ENCODE measurements around the gene NLK.

The NLK gene

GRCh38 chr17:28226563-28227315 lies 184.3 kb downstream of the NLK start:
- H4K20me1 ChIP-seq (ENCODE audit: low read depth, low read length) = no peaks in the 10 kb centered on the region
- H3K79me2 ChIP-seq (ENCODE audit: insufficient read depth, low read length) = no peaks in the 10 kb centered on the region
- no peaks in the 10 kb centered on the region for H3K9me2 ChIP-seq (replicated peaks; ENCODE audit: insufficient read depth, low read length)
- no peak overlapping the region for H2AFZ ChIP-seq (ENCODE audit: low read depth, low read length, severe bottlenecking)
- no peak overlapping the region for H3K27ac ChIP-seq (ENCODE audit: low read depth, low read length)
- no peak overlapping the region for H3K9ac ChIP-seq (ENCODE audit: low read length)
- H3K4me2 ChIP-seq (ENCODE audit: low read depth, low read length, poor library complexity, severe bottlenecking) = no peak overlapping the region
- no peaks in the 10 kb centered on the region for H3K36me3 ChIP-seq (ENCODE audit: low read length)
- no peaks in the 10 kb centered on the region for H3K27me3 ChIP-seq (ENCODE audit: low read length)
- H3K9me3 ChIP-seq (ENCODE audit: insufficient read depth, low read length) = no peaks in the 10 kb centered on the region
- H3K4me3 ChIP-seq (ENCODE audit: insufficient read depth, low read length, poor library complexity, severe bottlenecking) = no peak overlapping the region
- TF ChIP-seq EZH2phosphoT487 (conservative IDR thresholded peaks at IDR 0.05; ENCODE audit: low read length) (no peak), CTCF (IDR thresholded peaks at IDR 0.05; ENCODE audit: insufficient read depth, low read length, poor library complexity, severe bottlenecking) (no peak)
- no peaks in the 10 kb centered on the region for H3F3A ChIP-seq (ENCODE audit: insufficient read depth)

GRCh38 chr17:28227316-28228108 lies 185.0 kb downstream of the NLK start:
- Histone ChIP-seq H3F3A (ENCODE audit: insufficient read depth) (no peaks in the 10 kb centered on the region), H3K9me2 (replicated peaks; ENCODE audit: insufficient read depth, low read length) (no peaks in the 10 kb centered on the region), H3K27ac (ENCODE audit: low read depth, low read length) (no peak overlapping the region), H3K9ac (ENCODE audit: low read length) (no peak overlapping the region), H3K27me3 (ENCODE audit: low read length) (no peaks in the 10 kb centered on the region), H2AFZ (ENCODE audit: low read depth, low read length, severe bottlenecking) (no peak overlapping the region), H3K36me3 (ENCODE audit: low read length) (no peaks in the 10 kb centered on the region), H3K4me2 (ENCODE audit: low read depth, low read length, poor library complexity, severe bottlenecking) (no peak overlapping the region), H3K79me2 (ENCODE audit: insufficient read depth, low read length) (no peaks in the 10 kb centered on the region), H3K4me3 (ENCODE audit: insufficient read depth, low read length, poor library complexity, severe bottlenecking) (no peak overlapping the region), H3K9me3 (ENCODE audit: insufficient read depth, low read length) (no peaks in the 10 kb centered on the region), H4K20me1 (ENCODE audit: low read depth, low read length) (no peaks in the 10 kb centered on the region)
- TF ChIP-seq CTCF (IDR thresholded peaks at IDR 0.05; ENCODE audit: insufficient read depth, low read length, poor library complexity, severe bottlenecking) (no peak), EZH2phosphoT487 (conservative IDR thresholded peaks at IDR 0.05; ENCODE audit: low read length) (no peak)

- no peak overlapping the region for H2AFZ ChIP-seq (ENCODE audit: low read depth, low read length, severe bottlenecking)
- no peak for TF ChIP-seq EZH2phosphoT487 (conservative IDR thresholded peaks at IDR 0.05; ENCODE audit: low read length)
- TF ChIP-seq CTCF (IDR thresholded peaks at IDR 0.05; ENCODE audit: insufficient read depth, low read length, poor library complexity, severe bottlenecking) = no peak
These were observed 185.8 kb downstream of the NLK start for GRCh38 chr17:28228109-28228840.

More at GRCh38 chr17:28228109-28228840, 185.8 kb downstream of the NLK start:
- H3F3A ChIP-seq (ENCODE audit: insufficient read depth) = no peaks in the 10 kb centered on the region
- H3K79me2 ChIP-seq (ENCODE audit: insufficient read depth, low read length) = no peaks in the 10 kb centered on the region
- no peaks in the 10 kb centered on the region for H3K9me3 ChIP-seq (ENCODE audit: insufficient read depth, low read length)
- H3K27ac ChIP-seq (ENCODE audit: low read depth, low read length) = no peak overlapping the region
- H4K20me1 ChIP-seq (ENCODE audit: low read depth, low read length) = no peaks in the 10 kb centered on the region
- H3K9me2 ChIP-seq (replicated peaks; ENCODE audit: insufficient read depth, low read length) = no peaks in the 10 kb centered on the region
- H3K4me3 ChIP-seq (ENCODE audit: insufficient read depth, low read length, poor library complexity, severe bottlenecking) = no peak overlapping the region
- H3K27me3 ChIP-seq (ENCODE audit: low read length) = no peaks in the 10 kb centered on the region
- H3K4me2 ChIP-seq (ENCODE audit: low read depth, low read length, poor library complexity, severe bottlenecking) = no peak overlapping the region
- H3K36me3 ChIP-seq (ENCODE audit: low read length) = no peaks in the 10 kb centered on the region
- no peak overlapping the region for H3K9ac ChIP-seq (ENCODE audit: low read length)

All from SU-DHL-6 (cell line).